ENCODE data around the gene ARHGEF19. TPM values are rescaled to one million over a fixed set of nuclear protein-coding genes. Genes with fewer than 3 reads are reported as not detected.

ARHGEF19 gene
- total and polyA plus RNA-seq, 10 donors: 3.5 to 12.9 (median 7.8) TPM

DNA sequence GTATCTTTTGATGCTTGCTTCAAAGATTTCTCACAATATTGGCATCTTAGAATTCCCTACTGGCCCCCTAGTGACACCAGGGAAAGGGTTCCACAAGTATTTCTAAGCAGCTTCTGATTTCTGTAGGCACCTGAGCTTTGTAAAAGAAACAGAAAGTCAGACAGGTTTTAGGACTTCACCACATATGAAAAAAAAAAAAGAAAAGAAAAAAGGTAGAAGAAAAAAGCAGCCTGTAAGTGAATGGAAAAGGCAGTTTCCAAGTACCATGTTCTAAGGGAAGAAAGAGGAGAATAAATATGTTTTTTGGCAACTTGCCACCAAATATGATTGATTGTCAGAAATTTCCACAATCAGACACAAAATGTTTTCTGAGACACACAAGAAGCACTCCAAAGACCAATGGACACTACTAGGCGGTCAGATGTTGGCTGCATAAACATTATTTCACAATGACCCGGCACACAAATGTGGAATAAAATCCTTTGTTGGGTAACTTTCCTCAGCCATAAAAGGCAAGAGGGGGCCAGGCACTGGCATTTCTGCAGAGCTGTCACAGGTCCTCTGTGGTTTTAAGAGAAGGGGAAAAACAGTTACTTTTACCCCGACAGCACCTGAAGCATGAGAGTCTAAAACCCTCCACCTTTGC, 37.3 kb upstream of the ARHGEF19 start:
- H3K36me3 ChIP-seq: peaks cover 0 to 85% (median 39%) of the 10 kb centered on the region in 6 donors
- H3K27me3 ChIP-seq (replicated peaks in 1 of 7): no peaks in the 10 kb centered on the region
- DNase-seq: no peak
- TF ChIP-seq, protein P1, sequence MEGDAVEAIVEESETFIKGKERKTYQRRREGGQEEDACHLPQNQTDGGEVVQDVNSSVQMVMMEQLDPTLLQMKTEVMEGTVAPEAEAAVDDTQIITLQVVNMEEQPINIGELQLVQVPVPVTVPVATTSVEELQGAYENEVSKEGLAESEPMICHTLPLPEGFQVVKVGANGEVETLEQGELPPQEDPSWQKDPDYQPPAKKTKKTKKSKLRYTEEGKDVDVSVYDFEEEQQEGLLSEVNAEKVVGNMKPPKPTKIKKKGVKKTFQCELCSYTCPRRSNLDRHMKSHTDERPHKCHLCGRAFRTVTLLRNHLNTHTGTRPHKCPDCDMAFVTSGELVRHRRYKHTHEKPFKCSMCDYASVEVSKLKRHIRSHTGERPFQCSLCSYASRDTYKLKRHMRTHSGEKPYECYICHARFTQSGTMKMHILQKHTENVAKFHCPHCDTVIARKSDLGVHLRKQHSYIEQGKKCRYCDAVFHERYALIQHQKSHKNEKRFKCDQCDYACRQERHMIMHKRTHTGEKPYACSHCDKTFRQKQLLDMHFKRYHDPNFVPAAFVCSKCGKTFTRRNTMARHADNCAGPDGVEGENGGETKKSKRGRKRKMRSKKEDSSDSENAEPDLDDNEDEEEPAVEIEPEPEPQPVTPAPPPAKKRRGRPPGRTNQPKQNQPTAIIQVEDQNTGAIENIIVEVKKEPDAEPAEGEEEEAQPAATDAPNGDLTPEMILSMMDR (IDR thresholded peaks at IDR 0.05 in 8 of 11, conservative IDR thresholded peaks at IDR 0.05 in 3 of 11): no peak
- TF ChIP-seq POLR2AphosphoS5 (IDR thresholded peaks at IDR 0.05) (peak in 1 of 3 donors; percentile 52), POLR2A (IDR thresholded peaks at IDR 0.05) (no peak)
- WGBS, 5 donors: 37 to 54% (median 43%) methylated on average over 3 of the region's 3 CpGs
- no peaks in the 10 kb centered on the region for H3K9me3 ChIP-seq
- H3K27ac ChIP-seq: peak overlapping the region in 7 of 8 donors; percentile 8 to 67 (median 44)
- peaks cover 11 to 42% (median 22%) of the 10 kb centered on the region in 6 donors for H3K4me1 ChIP-seq
- intact Hi-C loops (cut with DNase I; ENCODE audit: low total_unique reads): loop anchor here (10.0 kb wide), 1 partner anchor 105 kb away; the partner anchor contains the start of gene FBXO42
- H3K4me3 ChIP-seq: no peak overlapping the region

DNA sequence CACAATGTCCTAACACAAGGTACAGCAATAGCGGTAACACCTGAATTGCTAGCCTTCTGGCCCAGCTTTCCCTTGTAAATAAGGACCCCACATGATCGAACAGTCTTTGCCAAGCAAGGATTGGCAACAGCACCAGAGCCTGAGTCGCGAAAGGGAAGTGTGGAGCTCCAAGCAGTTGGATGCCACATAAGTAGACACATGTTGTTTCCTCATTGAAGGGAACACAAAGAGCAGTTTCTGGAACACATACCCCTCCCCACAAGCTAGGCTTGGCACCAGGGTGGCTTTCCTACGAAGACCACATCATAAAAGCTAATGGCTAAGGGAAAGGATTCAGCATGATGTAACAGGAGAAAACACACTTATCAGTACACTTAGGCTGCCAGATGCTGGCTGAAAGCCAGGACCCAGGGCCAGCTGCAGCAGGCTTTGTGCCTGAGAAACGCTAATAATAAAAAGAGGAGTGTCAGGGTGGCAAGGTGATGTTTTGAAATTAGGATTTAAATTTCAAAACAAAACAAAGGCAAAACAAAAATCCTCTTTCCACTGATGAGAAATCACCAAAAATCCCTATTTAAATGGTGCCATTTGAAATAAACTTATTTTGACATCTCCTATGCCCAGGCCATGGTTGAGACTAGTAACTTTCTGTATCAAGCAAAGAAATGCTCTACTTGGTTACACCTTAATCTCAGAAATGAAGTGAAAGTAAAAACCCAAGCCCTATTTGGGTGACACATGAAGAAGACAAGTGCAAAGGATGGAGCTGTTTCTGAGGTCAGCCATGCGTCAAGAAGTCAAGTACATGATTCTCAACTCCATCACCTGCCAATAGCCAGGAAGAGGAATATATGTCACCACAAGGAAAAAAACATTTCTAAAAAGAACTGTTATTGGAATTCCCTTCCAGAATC, 36.4 kb upstream of the ARHGEF19 start:
- 27 to 48% (median 40%) methylated on average over 7 of the region's 7 CpGs for whole genome bisulfite sequencing, 5 donors
- no peak overlapping the region for H3K4me3 ChIP-seq

DNA sequence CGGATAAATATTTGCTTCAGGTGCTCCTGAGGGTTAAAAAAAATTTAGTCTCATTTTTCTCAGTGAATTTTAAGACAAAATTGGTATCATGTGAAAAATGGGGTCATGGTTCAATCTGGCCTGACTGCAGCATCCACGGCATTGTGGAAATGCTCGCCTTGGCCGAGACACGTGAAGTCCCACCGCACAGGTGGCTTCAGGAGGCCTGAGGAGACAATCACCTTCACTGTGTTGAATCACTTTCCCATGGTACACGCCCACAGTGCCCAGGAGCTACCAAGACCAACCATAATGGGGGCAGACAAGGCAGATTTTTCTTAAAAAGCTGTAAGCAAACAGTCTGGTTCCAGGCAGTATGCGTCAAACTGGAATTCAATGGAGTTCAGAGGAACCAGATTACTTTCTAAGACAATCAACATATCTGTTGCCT, 35.6 kb upstream of the ARHGEF19 start:
- H3K27ac ChIP-seq: peak overlapping the region in 5 of 8 donors; percentile 35 to 67 (median 59)
- no peaks in the 10 kb centered on the region for H3K9me3 ChIP-seq
- 92 to 95% (median 94%) methylated on average over 8 of the region's 8 CpGs for WGBS, 5 donors
- peaks cover 0 to 68% (median 25%) of the 10 kb centered on the region in 6 donors for H3K36me3 ChIP-seq
- intact Hi-C loops (cut with DNase I; ENCODE audit: low total_unique reads): loop anchor here (10.0 kb wide), 1 partner anchor 107 kb away; the partner anchor contains the start of gene FBXO42
- peaks cover 14 to 48% (median 25%) of the 10 kb centered on the region in 6 donors for H3K4me1 ChIP-seq
- H3K4me3 ChIP-seq: no peak overlapping the region
- no peak for TF ChIP-seq POLR2A (IDR thresholded peaks at IDR 0.05)
- TF ChIP-seq, protein P1 (IDR thresholded peaks at IDR 0.05 in 8 of 11, conservative IDR thresholded peaks at IDR 0.05 in 3 of 11): no peak
- no peak for TF ChIP-seq POLR2AphosphoS5 (IDR thresholded peaks at IDR 0.05)
- no peaks in the 10 kb centered on the region for H3K27me3 ChIP-seq (replicated peaks in 1 of 7)
- DNase-seq: no peak

More for the DNA sequence above, 36.4 kb upstream of the ARHGEF19 start:
- Histone ChIP-seq H3K4me1 (peaks cover 14 to 47% (median 25%) of the 10 kb centered on the region in 6 donors), H3K36me3 (peaks cover 0 to 76% (median 33%) of the 10 kb centered on the region in 6 donors), H3K27me3 (replicated peaks in 1 of 7) (no peaks in the 10 kb centered on the region), H3K27ac (peak overlapping the region in 7 of 8 donors; percentile 8 to 67 (median 44)), H3K9me3 (no peaks in the 10 kb centered on the region)
- no peak for DNase-seq
- TF ChIP-seq, protein P1 (IDR thresholded peaks at IDR 0.05 in 8 of 11, conservative IDR thresholded peaks at IDR 0.05 in 3 of 11): no peak
- TF ChIP-seq POLR2A (IDR thresholded peaks at IDR 0.05): no peak
- intact Hi-C loops (cut with DNase I; ENCODE audit: low total_unique reads): loop anchor here (10.0 kb wide), 1 partner anchor 106 kb away; the partner anchor contains the start of gene FBXO42

Data from spleen (tissue), 11 donors.